ENCODE measurements around the gene KRT74. TPM values are rescaled to one million over a fixed set of nuclear protein-coding genes. Genes with fewer than 3 reads are reported as not detected.

KRT74 gene
- total RNA-seq, 1 donor, result not detected

- no peak for TF ChIP-seq CTCF (IDR thresholded peaks at IDR 0.05; ENCODE audit: insufficient read depth, low read length)
These were observed 35.4 kb upstream of the KRT74 start for GRCh38 chr12:52608826-52609630.

GRCh38 chr12:52608161-52608560 lies 34.5 kb upstream of the KRT74 start:
- H3K4me3 ChIP-seq (ENCODE audit: low read depth, low read length), result no peak overlapping the region
- DNase-seq (ENCODE audit: low read depth), result no peak
- no peak for TF ChIP-seq CTCF (IDR thresholded peaks at IDR 0.05; ENCODE audit: insufficient read depth, low read length)

More at GRCh38 chr12:52608826-52609630, 35.4 kb upstream of the KRT74 start:
- no peak for DNase-seq (ENCODE audit: low read depth)
- H3K4me3 ChIP-seq (ENCODE audit: low read depth, low read length), result no peak overlapping the region

- no peak for DNase-seq (ENCODE audit: low read depth)
- H3K4me3 ChIP-seq (ENCODE audit: low read depth, low read length), result no peak overlapping the region
- no peak for TF ChIP-seq CTCF (IDR thresholded peaks at IDR 0.05; ENCODE audit: insufficient read depth, low read length)
These were observed 33.7 kb upstream of the KRT74 start for GRCh38 chr12:52607314-52607713.

- DNase-seq (ENCODE audit: low read depth), result no peak
- TF ChIP-seq CTCF (IDR thresholded peaks at IDR 0.05; ENCODE audit: insufficient read depth, low read length), result no peak
- no peak overlapping the region for H3K4me3 ChIP-seq (ENCODE audit: low read depth, low read length)
These were observed 33.1 kb upstream of the KRT74 start for GRCh38 chr12:52606581-52607218.

- no peak overlapping the region for H3K4me3 ChIP-seq (ENCODE audit: low read depth, low read length)
- no peak for DNase-seq (ENCODE audit: low read depth)
- TF ChIP-seq CTCF (IDR thresholded peaks at IDR 0.05; ENCODE audit: insufficient read depth, low read length), result no peak
These were observed 32.5 kb upstream of the KRT74 start for GRCh38 chr12:52606096-52606495.

GRCh38 chr12:52605542-52605941 lies 31.9 kb upstream of the KRT74 start:
- no peak overlapping the region for H3K4me3 ChIP-seq (ENCODE audit: low read depth, low read length)
- TF ChIP-seq CTCF (IDR thresholded peaks at IDR 0.05; ENCODE audit: insufficient read depth, low read length), result no peak
- DNase-seq (ENCODE audit: low read depth), result no peak
